NCI-H1092 treated with DMSO at 0.1 percent for 48 hours (cell line): ENCODE results near the gene PLAC1.

Experiments
- DNase-seq: peaks from one replicate; lab custom pipeline; 2025; lab: John Stamatoyannopoulos, UW

PLAC1 gene

GRCh38 chrX:134670134-134670924 lies 12.1 kb upstream of the PLAC1 start:
- DNase-seq: no peak

- DNase-seq: no peak
Measured at GRCh38 chrX:134669378-134670098, 11.3 kb upstream of the PLAC1 start.

- no peak for DNase-seq
Measured at GRCh38 chrX:134664202-134664601, 5.9 kb upstream of the PLAC1 start.

- DNase-seq: no peak
Measured at GRCh38 chrX:134661295-134661694, 3.0 kb upstream of the PLAC1 start.

GRCh38 chrX:134660627-134661026 lies 2.4 kb upstream of the PLAC1 start:
- DNase-seq: no peak

GRCh38 chrX:134659761-134660160 lies 1.5 kb upstream of the PLAC1 start:
- DNase-seq: no peak

GRCh38 chrX:134658760-134659023 lies 421 bp upstream of the PLAC1 start:
- DNase-seq: peak; percentile 67

- DNase-seq: no peak
Measured at GRCh38 chrX:134654398-134655012, 3.8 kb downstream of the PLAC1 start.

GRCh38 chrX:134653835-134654234 lies 4.4 kb downstream of the PLAC1 start:
- DNase-seq: no peak

GRCh38 chrX:134650701-134651100 lies 7.6 kb downstream of the PLAC1 start:
- DNase-seq: no peak

GRCh38 chrX:134649770-134650169 lies 8.5 kb downstream of the PLAC1 start:
- no peak for DNase-seq

- peak; percentile 64 for DNase-seq
Measured at GRCh38 chrX:134647477-134647877, 10.8 kb downstream of the PLAC1 start.

GRCh38 chrX:134646691-134647090 lies 11.6 kb downstream of the PLAC1 start:
- no peak for DNase-seq

- DNase-seq: no peak
Measured at GRCh38 chrX:134645936-134646543, 12.2 kb downstream of the PLAC1 start.

GRCh38 chrX:134642386-134642785 lies 15.9 kb downstream of the PLAC1 start:
- DNase-seq: no peak

- no peak for DNase-seq
Measured at GRCh38 chrX:134641346-134641745, 16.9 kb downstream of the PLAC1 start.

GRCh38 chrX:134640914-134641313 lies 17.4 kb downstream of the PLAC1 start:
- no peak for DNase-seq

- no peak for DNase-seq
Measured at GRCh38 chrX:134636851-134637250, 21.4 kb downstream of the PLAC1 start.

- DNase-seq: no peak
Measured at GRCh38 chrX:134634691-134635090, 23.6 kb downstream of the PLAC1 start.

GRCh38 chrX:134633832-134634231 lies 24.4 kb downstream of the PLAC1 start:
- DNase-seq: no peak

- DNase-seq: no peak
Measured at GRCh38 chrX:134633394-134633793, 24.9 kb downstream of the PLAC1 start.

GRCh38 chrX:134632355-134632754 lies 25.9 kb downstream of the PLAC1 start:
- DNase-seq: no peak
